ENCODE results near the gene OR51B5.

DNA sequence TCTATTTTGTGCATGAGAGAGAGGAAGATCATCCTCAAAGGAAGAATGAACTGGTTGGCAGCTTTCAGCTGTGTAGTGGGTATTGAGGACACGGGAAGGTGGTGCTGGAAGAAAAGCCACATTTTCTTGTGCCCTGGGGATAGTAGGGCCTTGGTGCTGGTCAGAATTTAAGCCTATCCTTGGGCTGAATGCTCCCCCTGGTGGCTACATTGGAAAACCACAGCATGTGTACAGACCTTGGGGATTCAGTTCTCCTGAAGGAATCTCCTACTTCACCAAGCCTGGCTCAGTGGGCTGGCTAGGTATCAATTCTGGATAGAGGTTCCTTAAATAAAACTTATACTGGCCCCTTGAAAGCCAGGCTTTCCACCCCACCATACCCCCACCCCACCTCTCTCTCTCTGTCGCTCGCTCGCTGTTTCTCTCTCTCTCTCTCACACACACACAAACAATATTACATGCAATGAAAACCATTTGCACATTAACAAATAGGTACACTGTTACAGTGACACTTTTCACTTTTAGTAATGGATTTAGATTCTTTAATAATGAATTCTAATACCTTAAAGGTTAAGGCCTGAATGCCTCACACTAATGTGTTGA lies 37.5 kb upstream of the OR51B5 start:
- no peak for TF ChIP-seq POLR2AphosphoS5 (IDR thresholded peaks at IDR 0.05; ENCODE audit: low read depth, low read length)
- no peak for TF ChIP-seq POLR2A (IDR thresholded peaks at IDR 0.05; ENCODE audit: low read depth, low read length)
- no peak for TF ChIP-seq TAF1 (IDR thresholded peaks at IDR 0.05; ENCODE audit: low read depth, low read length)
- TF ChIP-seq POU2F2 (IDR thresholded peaks at IDR 0.05; ENCODE audit: low read depth, low read length) = no peak
- no peak for TF ChIP-seq SPI1 (IDR thresholded peaks at IDR 0.05; ENCODE audit: low read depth, low read length)

All from GM12891 (cell line).